Loucy (cell line): ENCODE measurements around the gene KSR2.

Experiments
- H2AFZ ChIP-seq: fragments of 200-600 bp; sonication (generic); 2 replicates; pipeline ENCODE4 v1.6.0; 2016; ENCODE audit warnings: antibody characterized with exemption, mild to moderate bottlenecking, low read length, moderate library complexity
- H3F3A ChIP-seq: fragments of 200-600 bp; 2 replicates; pipeline ENCODE4 v1.6.0; 2016; ENCODE audit warnings: antibody characterized with exemption, low read depth, mild to moderate bottlenecking
- H3K27me3 ChIP-seq: fragments of 200-600 bp; sonication (generic); 2 replicates; pipeline ENCODE4 v1.6.1; 2014; ENCODE audit warnings: low read length, mild to moderate bottlenecking; ENCODE audit not compliant: insufficient read depth, poor library complexity, severe bottlenecking
- H3K36me3 ChIP-seq: fragments of 200-600 bp; sonication (generic); 2 replicates; pipeline ENCODE4 v1.6.1; 2016; ENCODE audit warnings: low read length; ENCODE audit not compliant: insufficient read depth
- H3K4me1 ChIP-seq: fragments of 200-600 bp; sonication (generic); 2 replicates; pipeline ENCODE4 v1.5.1; 2014; ENCODE audit warnings: low read length, mild to moderate bottlenecking; ENCODE audit not compliant: insufficient read depth, poor library complexity, severe bottlenecking
- H3K4me2 ChIP-seq: fragments of 200-600 bp; sonication (generic); 2 replicates; pipeline ENCODE4 v1.6.0; 2014; ENCODE audit warnings: antibody characterized with exemption, low read length, low read depth, mild to moderate bottlenecking; ENCODE audit not compliant: poor library complexity, severe bottlenecking
- H3K4me3 ChIP-seq: fragments of 200-600 bp; sonication (generic); 2 replicates; pipeline ENCODE4 v1.5.1; 2014; ENCODE audit warnings: low read length, mild to moderate bottlenecking, mixed read lengths; ENCODE audit not compliant: poor library complexity, severe bottlenecking
- H3K79me2 ChIP-seq: fragments of 200-600 bp; sonication (generic); 2 replicates; pipeline ENCODE4 v1.6.1; 2014; ENCODE audit warnings: low read length; ENCODE audit not compliant: insufficient read depth
- H3K9ac ChIP-seq: fragments of 200-600 bp; sonication (generic); 2 replicates; pipeline ENCODE4 v1.6.0; 2014; ENCODE audit warnings: mild to moderate bottlenecking, low read depth, low read length, moderate library complexity; ENCODE audit not compliant: poor library complexity, severe bottlenecking
- H3K9me2 ChIP-seq: fragments of 200-600 bp; sonication (generic); replicated peaks from 2 replicates; pipeline ENCODE4 v1.6.1; 2016; ENCODE audit warnings: low read depth, low read length, mixed read lengths
- H3K9me3 ChIP-seq: fragments of 200-600 bp; sonication (generic); 2 replicates; pipeline ENCODE4 v1.6.1; 2014; ENCODE audit warnings: mild to moderate bottlenecking, antibody characterized with exemption, low read length, low read depth; ENCODE audit not compliant: insufficient read depth
- H4K20me1 ChIP-seq: fragments of 200-600 bp; sonication (generic); 2 replicates; pipeline ENCODE4 v1.6.0; 2014; ENCODE audit warnings: antibody characterized with exemption, low read length, mild to moderate bottlenecking; ENCODE audit not compliant: insufficient read depth, poor library complexity, severe bottlenecking
- CTCF ChIP-seq: fragments of 200-600 bp; sonication (generic); conservative IDR thresholded peaks from 2 replicates; pipeline ENCODE4 v1.5.1; 2014; ENCODE audit warnings: mild to moderate bottlenecking, antibody characterized with exemption, low read length
- EZH2phosphoT487 ChIP-seq: fragments of 200-600 bp; IDR thresholded peaks from 2 replicates; pipeline ENCODE4 v1.6.1; 2018; ENCODE audit warnings: antibody characterized with exemption, mild to moderate bottlenecking, moderate library complexity, borderline replicate concordance

KSR2 gene

GRCh38 chr12:117867348-117867747 lies 101.4 kb downstream of the KSR2 start:
- TF ChIP-seq EZH2phosphoT487 (no peak), CTCF (no peak)
- H3K36me3 ChIP-seq = no peaks in the 10 kb centered on the region

GRCh38 chr12:117865505-117865904 lies 103.3 kb downstream of the KSR2 start:
- Histone ChIP-seq H3K36me3 (no peaks in the 10 kb centered on the region), H3K4me1 (no peaks in the 10 kb centered on the region), H3K9me3 (no peaks in the 10 kb centered on the region), H3K4me3 (no peak overlapping the region), H3K4me2 (no peak overlapping the region), H2AFZ (no peak overlapping the region), H3F3A (no peaks in the 10 kb centered on the region), H3K27me3 (no peaks in the 10 kb centered on the region), H4K20me1 (no peaks in the 10 kb centered on the region), H3K9ac (no peak overlapping the region), H3K79me2 (no peaks in the 10 kb centered on the region), H3K9me2 (no peaks in the 10 kb centered on the region)
- no peak for TF ChIP-seq CTCF
- no peak for TF ChIP-seq EZH2phosphoT487

More at GRCh38 chr12:117867348-117867747, 101.4 kb downstream of the KSR2 start:
- no peaks in the 10 kb centered on the region for H3F3A ChIP-seq
- H3K4me2 ChIP-seq = no peak overlapping the region
- H4K20me1 ChIP-seq = no peaks in the 10 kb centered on the region
- no peaks in the 10 kb centered on the region for H3K27me3 ChIP-seq
- no peak overlapping the region for H2AFZ ChIP-seq
- no peak overlapping the region for H3K9ac ChIP-seq
- H3K79me2 ChIP-seq = no peaks in the 10 kb centered on the region
- no peak overlapping the region for H3K4me3 ChIP-seq
- H3K9me2 ChIP-seq = no peaks in the 10 kb centered on the region
- H3K4me1 ChIP-seq = no peaks in the 10 kb centered on the region
- no peaks in the 10 kb centered on the region for H3K9me3 ChIP-seq

GRCh38 chr12:117863002-117863709 lies 105.6 kb downstream of the KSR2 start:
- Histone ChIP-seq H3K9ac (no peak overlapping the region), H3K4me3 (no peak overlapping the region), H3K4me2 (no peak overlapping the region), H3K27me3 (no peaks in the 10 kb centered on the region), H3F3A (no peaks in the 10 kb centered on the region), H3K79me2 (no peaks in the 10 kb centered on the region), H3K9me3 (no peaks in the 10 kb centered on the region), H2AFZ (no peak overlapping the region), H4K20me1 (no peaks in the 10 kb centered on the region), H3K9me2 (no peaks in the 10 kb centered on the region), H3K36me3 (no peaks in the 10 kb centered on the region), H3K4me1 (no peaks in the 10 kb centered on the region)
- TF ChIP-seq EZH2phosphoT487 (no peak), CTCF (no peak)
